C1 segment of cervical spinal cord (tissue), 14 donors: ENCODE data around the gene PCGF6.
"Not testable (repeated sequence)": the region's sequence is repeated elsewhere in the genome, so short reads cannot be mapped to it uniquely, and the experiment has no call there.

Experiments
- DNase-seq, 14 donors: peaks; one replicate each; lab custom pipeline; 2025; lab: John Stamatoyannopoulos, UW

Gene PCGF6, protein sequence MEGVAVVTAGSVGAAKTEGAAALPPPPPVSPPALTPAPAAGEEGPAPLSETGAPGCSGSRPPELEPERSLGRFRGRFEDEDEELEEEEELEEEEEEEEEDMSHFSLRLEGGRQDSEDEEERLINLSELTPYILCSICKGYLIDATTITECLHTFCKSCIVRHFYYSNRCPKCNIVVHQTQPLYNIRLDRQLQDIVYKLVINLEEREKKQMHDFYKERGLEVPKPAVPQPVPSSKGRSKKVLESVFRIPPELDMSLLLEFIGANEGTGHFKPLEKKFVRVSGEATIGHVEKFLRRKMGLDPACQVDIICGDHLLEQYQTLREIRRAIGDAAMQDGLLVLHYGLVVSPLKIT

DNA sequence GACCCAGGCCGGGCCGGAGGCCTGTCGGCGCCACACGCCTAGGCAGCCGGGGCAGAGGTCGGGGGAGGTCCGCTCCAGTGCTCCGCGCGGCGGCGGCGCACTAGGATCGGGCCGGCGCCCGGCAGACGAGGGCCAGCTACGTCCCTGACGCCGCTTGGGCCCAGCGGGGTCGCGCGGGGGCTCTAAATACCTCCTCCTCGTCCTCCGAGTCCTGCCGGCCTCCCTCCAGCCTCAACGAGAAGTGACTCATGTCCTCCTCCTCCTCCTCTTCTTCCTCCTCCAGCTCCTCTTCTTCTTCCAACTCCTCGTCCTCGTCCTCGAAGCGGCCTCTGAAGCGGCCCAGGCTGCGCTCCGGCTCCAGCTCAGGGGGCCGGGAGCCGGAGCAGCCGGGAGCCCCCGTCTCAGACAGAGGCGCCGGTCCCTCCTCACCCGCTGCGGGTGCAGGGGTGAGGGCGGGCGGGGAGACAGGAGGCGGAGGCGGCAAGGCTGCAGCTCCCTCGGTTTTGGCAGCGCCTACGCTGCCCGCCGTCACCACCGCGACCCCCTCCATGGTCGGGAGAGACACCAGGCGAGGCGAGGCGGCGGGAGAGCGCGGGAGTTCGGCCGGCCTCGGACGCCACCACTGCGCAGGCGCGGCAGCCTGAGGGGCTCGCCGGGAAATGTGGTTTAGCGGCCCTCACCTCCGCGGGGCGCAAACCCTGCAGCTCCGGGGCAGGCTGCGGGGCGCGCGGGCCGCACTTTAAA is at the start of gene PCGF6:
Gene PCGF6 (minus strand): TSS at position 624 of the 744 bp plus-strand sequence. CDS start 74 bp downstream, at position 550.
- DNase-seq, result peak in 13 of 14 donors; percentile 35 to 86 (median 70)

DNA sequence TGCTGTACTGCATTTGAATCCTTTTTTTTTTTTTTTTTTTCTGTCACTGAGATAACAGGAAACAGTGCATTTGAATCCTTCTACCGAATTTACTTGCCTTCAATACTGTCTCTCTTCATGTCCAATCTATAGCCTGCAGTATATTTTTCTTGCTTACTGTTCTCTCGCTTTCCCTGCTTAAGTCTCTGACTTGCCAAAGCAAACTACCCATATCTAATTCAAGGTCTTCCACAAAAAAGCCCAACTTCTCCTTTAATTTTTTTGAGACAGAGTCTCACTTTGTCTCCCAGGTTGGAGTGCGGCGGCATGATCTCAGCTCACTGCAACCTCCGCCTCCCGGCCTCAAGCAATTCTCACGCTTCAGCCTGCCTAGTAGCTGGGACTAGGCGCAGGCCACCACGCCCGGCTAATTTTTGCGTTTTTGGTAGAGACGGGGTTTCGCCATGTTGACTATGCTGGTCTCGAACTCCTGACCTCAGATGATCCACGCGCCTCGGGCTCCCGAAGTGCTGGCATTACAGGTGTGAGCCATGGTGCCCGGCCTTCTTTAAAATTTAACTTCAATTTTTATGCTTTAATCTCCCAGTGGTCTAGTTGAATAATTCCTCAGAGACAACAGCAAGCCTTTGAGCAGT is 46.4 kb upstream of the PCGF6 start:
- no peak for DNase-seq

DNA sequence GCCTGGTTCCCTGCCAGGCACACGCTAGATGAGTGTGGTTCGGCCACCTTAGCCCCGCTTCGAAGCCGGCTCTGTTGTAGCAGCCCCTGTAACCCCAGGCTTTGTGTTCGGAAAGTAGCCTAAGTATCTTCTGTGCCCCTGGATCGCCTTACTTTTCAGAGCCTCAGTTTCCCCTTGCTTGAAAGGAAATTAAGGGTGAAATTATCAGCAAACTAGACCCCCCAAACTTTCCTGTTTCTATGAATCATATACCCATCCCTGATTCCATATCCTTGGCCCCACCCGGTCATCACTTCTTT is 45.8 kb upstream of the PCGF6 start:
- no peak for DNase-seq

DNA sequence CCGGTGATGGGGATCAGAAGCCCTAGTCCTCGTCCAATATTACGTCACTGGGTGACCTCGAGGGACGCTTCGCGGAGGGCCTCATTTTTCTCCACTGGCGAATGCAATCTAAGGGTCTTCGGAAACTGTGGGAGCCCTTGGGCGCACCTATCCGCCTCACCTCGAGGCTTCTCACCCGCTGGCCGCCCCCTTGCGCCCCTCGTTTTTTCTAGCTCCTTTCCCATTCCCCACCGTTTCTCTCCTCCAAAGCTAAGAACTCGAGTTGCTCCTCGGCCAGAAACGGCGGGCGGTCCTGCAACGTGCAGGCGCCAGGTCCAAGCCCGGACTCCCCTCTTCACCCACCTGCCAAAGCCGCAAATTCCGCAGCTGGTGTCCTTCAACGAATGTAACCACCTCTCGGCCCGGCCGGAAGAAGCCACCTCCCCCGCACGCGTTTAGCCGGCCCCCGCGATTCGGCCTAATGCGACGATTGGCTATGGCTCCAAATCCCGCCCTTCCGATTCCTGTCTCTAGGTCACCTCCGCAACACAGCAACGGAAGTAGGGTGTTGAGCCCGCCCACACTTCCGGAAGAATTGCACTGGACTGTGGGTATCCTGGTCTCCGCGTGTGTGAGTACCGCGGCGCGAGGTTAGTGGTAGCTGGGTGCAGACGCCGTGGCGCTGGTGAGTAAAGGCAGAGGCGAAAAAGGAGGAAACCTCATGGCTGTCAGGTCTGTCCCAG is 45.3 kb upstream of the PCGF6 start, which contains the start of the genes ATP5MK and PDCD11:
Gene ATP5MK (minus strand): TSS at position 409 of the 722 bp plus-strand sequence. CDS start 4,018 bp downstream, outside the sequence.
Gene PDCD11 (plus strand): TSS at position 560 of the 722 bp plus-strand sequence. CDS start 1,801 bp downstream, outside the sequence.
- DNase-seq, result peak; percentile 50 to 98 (median 94)

DNA sequence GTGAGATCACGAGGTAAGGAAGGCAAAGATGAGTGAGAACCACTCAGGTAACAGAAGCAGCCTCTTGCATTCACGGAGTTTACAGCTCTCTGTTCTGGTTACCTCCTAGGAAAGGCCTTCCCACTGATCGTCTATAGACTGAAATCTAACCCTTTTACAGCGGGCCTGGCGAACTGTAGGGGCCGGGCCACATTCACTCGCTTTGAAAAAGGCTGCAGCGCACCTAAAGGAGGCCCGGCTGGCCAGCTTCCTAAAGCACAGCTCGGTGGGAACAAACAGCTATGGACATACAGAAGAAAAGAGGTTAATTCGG is 44.8 kb upstream of the PCGF6 start:
- DNase-seq, result no peak

DNA sequence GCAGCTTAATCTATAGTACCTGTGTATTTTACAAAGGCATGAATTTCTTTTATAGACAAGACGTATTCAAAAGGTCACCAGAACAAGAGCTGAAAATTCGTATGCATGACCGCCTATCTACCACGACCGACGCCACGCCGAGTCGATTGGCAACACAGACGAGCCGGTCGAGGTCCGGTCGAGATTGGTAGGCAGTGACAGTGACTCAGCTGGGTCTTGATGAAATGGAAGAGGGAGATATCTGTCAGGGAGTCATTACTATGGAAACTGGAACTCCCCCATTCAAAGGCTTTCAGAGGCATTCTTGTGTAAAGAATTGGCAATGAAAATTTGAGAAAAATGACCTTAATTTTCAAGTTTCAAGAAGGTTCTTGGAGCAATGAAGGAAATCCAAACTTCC is 43.2 kb upstream of the PCGF6 start:
- no peak for DNase-seq

DNA sequence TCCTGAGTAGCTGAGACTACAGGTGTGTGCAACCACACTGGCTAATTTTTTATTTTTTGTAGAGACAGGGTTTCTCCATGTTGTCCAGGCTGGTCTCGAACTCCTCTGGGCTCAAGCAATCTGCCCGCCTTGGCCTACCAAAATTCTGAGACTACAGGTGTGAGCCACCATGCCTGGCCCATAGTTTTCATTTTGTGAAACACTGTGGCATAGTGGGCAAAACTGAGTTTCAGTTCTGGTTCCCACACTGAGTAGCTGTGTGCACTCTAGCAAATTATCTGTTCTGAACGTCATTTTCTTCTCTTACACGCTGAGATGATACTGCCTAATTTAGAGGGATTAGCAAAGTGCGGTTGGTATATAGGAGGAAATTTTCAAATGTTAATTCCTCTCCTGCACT is 31.8 kb upstream of the PCGF6 start:
- DNase-seq, result no peak

DNA sequence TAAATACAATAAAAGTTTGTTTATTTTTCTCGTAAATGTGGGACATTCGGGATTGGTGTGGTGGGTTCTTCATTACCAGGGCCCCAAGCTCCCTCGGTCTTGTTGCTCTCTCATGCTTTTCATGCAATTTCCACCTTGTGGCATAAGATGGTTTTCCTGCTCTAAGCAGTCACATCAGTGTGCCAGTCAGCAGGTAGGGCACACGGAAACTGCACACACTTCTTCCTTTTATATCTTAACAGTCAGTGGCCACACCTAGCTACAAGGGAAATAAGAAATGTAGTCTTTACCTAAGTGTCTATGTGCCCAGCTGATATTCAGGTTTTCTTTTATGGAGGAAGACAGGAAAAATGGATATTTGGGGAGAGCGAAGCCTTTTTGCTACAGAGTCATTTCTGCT is 23.3 kb upstream of the PCGF6 start:
- no peak for DNase-seq

DNA sequence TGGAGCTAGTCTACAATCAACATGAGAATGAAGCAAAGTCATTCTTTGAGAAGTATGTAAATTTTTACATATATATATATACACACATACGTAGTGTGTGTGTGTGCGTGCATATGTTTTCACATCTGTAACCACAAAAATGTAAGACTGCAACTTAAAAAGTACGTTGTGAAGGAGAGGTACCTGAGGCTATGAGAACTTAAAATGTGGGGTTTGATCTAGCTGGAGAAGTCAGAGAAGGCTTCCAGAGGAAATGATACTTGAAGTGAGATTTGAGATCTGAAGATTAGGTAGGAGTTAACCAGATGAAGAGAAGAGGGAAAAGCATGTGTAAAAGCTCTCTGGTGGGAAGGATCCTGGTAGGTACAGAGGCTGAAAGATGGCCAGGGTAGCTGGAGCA is 22.6 kb upstream of the PCGF6 start:
- no peak for DNase-seq

DNA sequence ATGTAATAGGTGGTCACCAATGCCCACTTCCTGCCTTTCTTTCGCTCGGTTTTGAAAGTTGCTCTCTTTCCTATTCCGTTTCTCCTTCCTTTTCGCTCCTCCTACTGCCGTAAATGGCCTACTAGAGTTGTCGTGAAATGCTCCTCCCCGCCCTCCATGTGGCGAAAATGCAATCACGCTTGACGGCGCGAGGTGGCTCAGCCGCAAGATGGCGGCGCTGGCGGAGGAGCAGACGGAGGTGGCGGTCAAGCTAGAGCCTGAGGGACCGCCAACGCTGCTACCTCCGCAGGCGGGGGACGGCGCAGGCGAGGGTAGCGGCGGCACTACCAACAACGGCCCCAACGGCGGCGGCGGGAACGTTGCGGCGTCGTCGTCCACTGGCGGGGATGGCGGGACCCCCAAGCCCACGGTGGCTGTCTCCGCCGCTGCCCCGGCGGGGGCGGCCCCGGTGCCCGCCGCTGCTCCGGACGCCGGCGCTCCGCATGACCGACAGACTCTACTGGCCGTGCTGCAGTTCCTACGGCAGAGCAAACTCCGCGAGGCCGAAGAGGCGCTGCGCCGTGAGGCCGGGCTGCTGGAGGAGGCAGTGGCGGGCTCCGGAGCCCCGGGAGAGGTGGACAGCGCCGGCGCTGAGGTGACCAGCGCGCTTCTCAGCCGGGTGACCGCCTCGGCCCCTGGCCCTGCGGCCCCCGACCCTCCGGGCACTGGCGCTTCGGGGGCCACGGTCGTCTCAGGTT is 17.0 kb upstream of the PCGF6 start, which contains the start of gene TAF5:
Gene TAF5 (plus strand): TSS at position 195 of the 737 bp plus-strand sequence. CDS start 14 bp downstream, at position 209.
- peak; percentile 20 to 92 (median 82) for DNase-seq

DNA sequence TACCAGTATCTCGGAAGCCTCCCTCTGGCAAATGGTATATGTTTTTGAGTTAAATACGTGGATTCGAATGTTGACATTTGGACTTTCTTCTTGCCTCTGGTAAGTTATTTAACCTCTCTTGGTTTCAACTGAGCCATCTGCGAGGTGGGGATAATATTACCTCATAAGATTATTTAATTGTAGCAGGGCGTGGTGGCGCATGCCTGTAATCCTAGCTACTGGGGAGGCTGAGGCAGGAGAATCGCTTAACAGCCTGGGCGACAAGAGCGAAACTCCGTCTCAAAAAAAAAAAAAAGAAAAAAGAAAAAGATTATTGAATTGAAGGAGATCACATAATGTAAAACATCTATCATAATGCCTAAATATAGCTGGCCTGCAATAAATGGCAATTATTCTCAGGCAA is 16.4 kb upstream of the PCGF6 start:
- no peak for DNase-seq

DNA sequence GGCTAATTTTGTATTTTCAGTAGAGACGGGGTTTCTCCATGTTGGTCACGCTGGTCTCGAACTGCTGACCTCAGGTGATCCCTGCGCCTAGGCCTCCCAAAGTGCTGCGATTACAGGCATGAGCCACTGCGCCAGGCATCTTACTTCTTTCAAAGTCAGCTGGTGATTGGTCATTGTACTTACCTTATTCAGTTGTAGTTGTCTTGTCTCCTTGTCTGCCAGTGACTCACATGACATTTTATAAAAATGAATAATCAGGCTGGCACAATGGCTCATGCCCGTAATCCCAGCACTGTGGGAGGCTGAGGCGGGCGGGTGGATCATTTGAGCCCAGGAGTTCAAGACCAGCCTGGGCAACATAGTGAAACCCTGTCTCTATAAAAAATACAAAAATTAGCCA is 9.9 kb upstream of the PCGF6 start:
- not testable (repeated sequence) for DNase-seq

DNA sequence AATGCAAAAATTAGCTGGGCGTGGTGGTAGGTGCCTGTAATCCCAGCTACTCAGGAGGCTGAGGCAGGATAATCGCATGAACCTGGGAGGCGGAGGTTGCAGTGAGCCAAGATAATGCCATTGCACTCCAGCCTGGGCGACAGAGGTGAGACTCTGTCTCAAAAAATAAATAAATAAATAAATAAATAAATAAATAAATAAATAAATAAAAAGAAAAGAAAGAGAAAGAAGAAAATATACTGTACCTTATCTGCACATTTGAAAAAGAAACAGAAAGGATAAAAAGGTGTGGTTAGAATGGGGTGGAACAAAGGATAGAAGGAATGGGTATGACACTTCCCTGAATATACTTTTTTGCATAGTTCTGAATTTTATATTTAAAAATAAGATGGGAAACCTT is 8.6 kb upstream of the PCGF6 start:
- DNase-seq, result not testable (repeated sequence)

DNA sequence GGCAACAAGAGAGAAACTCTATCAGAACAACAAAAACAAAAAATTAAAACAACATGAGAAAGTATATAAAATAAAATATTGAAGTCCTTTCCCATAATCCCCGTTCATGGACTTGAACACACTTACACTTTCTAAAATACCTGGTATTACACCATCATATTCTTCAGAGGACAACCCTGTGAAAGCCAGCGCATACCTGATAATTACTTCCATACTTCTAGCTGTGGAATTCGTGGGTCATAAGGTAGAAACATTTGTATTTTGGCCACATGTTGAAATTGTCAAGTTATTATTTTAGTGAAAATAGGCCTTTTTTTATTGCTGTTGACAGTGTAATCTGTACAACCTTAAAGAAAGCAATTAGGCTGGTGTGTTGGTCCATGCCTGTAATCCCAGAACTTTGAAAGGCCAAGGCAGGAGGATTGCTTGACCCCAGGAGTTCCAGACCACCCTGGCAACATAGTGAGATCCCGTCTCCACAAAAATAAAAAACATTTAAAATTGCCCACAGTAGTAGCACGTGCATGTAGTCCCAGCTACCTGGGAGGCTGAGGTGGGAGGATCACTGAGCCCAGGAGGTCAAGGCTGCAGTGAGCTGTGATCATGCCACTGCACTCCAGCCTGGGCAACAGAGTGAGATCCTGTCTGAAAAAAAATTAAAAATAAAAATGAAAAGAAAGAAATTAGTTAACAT is 5.1 kb upstream of the PCGF6 start:
- DNase-seq, result no peak

DNA sequence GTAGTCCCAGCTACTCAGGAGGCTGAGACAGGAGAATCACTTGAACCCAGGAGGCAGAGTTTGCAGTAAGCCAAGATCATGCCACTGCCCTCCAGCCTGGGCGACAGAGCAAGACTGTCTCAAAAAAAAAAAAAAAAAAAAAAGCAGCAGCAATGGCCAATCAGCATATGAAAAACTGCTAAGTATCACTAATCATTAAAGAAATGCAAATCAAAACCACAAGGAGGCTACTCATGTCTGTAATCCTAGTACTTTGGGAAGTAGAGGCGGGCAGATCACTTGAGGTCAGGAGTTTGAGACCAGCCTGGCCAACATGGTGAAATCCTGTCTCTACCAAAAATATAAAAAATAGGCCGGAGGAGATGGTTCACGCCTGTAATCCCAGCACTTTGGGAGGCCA is 3.6 kb upstream of the PCGF6 start:
- DNase-seq, result not testable (repeated sequence)

DNA sequence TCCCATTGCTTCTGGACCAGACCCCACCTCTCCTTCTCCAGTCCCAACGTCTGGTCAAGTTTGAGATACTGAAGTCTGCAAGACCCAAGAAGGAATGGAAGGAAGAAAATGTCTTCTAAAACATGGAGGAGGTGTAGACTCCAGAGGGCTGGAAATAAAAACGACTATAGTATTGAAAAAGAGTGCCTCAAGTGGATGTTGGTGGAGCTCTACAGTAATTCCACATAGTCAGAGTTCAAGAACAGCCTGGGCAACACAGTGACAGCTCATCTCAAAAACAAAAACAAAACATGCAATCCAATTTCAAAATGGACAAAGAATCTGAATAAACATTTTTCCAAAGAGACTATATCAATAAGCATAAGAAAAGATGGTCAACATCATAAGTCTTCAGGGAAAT is 2.3 kb upstream of the PCGF6 start:
- DNase-seq, result no peak

DNA sequence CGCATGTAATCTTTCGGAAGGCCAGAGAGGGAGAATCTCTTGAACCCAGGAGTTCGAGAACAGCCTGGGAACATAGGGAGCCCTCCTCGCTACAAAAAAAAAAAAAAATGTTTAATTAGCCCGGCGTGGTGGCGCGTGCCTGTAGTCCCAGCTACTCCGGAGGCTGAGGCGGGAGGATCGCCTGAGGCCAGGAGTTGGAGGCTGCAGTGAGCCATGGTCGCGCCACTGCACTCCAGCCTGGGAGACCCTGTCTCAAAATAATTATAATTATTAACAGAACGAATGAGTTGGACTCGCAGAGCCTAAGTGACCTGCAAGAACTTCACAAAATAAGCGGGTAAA is 794 bp downstream of the PCGF6 start:
- no peak for DNase-seq

DNA sequence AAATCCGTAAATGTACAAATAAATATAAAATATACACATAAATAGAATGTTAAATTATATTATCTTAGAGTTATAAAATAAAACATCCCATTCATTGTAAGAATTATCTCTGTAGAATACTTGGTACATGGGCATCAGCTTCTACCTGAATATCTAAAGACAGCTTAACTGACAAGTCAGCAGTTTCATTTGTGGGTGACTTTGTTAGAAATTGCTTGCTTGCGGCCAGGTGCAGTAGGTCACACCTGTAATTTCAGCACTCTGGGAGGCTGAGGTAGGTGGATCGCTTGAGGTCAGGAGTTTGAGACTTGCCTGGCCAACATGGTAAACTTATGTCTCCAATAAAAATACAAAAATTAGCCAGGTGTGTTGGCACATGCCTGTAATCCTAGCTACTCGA is 14.6 kb downstream of the PCGF6 start:
- no peak for DNase-seq

DNA sequence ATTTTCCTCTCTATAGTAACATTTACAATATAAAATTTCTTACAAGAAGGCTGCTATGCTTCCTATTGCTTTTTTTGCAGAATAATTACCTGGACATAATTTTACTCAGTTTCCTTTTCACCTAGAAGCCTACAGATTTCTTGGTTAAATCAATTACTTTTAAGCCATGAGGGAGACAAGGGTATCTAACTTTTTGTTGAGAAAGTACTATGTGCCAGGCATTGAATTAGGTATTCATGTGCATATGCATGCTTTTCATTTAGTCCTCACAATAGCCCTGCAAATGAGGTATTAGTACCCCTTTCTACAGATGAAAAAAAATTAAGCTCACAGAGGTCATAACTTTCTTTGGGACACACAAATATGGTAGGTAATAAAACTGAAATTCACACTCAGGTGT is 16.4 kb downstream of the PCGF6 start:
- DNase-seq, result no peak

DNA sequence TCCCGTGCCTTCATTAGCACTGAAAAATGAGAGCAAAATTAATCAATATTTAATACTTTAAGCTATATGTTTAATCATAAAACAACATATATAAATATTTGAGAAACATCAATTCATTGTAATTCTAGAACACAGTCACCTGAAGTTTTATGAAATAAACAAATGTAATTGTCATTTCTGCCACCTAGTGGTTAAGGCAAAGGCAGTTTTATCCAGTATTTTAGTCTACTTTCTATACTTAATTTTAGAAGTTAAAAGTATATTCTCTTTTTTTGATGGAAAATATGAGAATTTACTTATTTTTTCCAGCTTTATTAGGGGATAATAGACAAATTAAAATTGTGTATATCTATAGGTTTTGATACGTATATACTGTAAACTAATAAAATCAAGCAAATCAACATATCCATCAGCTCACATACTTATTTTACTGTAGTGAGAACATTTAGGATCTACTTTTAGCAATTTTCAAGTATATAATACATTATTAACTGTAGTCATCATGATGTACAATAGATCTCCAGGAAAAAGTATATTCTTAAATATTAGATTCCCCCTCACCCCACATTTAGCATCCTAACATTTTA is 16.9 kb downstream of the PCGF6 start:
- DNase-seq, result no peak
